ENCODE results near the gene SYNGAP1.

GRCh38 chr6:33446356-33446755 lies 26.5 kb downstream of the SYNGAP1 start:
- TF ChIP-seq CTCF (IDR thresholded peaks at IDR 0.05): no peak
- no peak for TF ChIP-seq POLR2A (IDR thresholded peaks at IDR 0.05)
